ENCODE measurements around the gene CCR6. TPM values are rescaled to one million over a fixed set of nuclear protein-coding genes. Genes with fewer than 3 reads are reported as not detected.

Gene CCR6
- not detected in 2 replicates for total RNA-seq

DNA sequence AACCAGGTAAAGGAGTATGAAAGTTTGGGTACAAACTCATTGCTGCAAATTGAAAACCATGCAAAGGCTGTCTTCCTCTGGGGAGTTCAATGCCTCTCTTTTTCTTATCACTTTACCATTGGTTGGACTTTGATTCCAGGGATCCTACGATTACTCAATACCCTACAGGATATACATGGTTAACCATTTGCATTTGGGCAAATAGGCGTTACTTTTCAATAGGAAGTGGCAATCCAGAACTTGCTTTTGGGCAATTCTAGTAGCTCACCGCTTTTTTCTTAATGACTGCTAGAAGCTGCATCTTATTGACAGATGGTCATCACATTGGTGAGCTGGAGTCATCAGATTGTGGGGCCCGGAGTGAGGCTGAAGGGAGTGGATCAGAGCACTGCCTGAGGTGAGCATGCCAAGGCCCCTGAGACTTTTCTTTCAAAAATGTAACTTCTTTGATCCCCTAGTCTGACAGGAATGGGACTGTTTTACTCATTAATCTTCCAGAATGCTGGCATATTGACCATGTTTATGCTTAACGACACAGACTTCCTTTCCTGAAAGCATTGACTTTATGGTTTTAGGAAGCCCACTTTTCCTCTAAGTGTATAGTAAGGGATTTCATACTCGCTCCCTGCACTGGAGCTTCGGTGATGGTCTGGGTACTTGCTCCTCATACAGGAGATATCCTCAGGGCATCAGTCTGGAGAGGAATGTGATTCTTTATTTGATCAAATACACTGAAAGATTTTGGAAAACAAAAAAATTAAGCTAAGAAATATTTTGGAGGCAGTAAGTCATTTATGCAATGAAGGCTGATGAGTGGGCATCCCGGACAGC lies at the start of gene CCR6:
TSS of gene CCR6 (plus strand) at position 270 of the 831 bp plus-strand sequence. CDS start 13,039 bp downstream, outside the sequence.

DNA sequence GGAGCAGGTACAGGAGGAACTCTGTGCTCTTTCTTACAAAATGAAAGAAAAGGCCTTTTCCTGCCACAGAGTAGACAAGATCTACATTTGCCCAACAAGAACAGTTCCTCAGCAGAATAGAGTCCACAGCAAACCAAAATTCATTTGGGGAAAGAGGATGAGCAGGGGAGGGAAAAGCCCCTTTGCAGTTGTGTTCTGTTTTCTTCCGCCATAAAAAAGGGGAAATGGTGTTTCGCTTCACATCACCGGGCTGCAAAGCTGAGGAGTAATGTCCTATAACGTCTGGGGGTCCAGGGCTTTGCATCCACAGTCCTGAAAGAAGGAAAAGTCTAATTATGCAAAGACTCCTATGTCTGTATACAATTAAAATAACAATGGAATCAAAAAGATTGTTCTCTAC lies 35.0 kb downstream of the CCR6 start, which contains the start of gene GPR31:
TSS of gene GPR31 (minus strand) at position 118 of the 400 bp plus-strand sequence. CDS start 149 bp downstream, outside the sequence.

Other genes with a start within 250 kb of the CCR6 start
- 43.8 and 51.0 TPM in 2 replicates for gene RNASET2, start 166.5 kb upstream of the CCR6 start, total RNA-seq
- 20.2 and 21.1 TPM in 2 replicates for gene CEP43, start 123.7 kb upstream of the CCR6 start, total RNA-seq
- gene GPR31, start 34.9 kb downstream of the CCR6 start, total RNA-seq, result not detected in 2 replicates
- not detected in 2 replicates for gene UNC93A, start 168.2 kb downstream of the CCR6 start, total RNA-seq
- not detected in 2 replicates for gene TTLL2, start 202.0 kb downstream of the CCR6 start, total RNA-seq

All from aortic smooth muscle cell (primary cell).